ENCODE data around the gene NUP188. TPM values are rescaled to one million over a fixed set of nuclear protein-coding genes. Genes with fewer than 3 reads are reported as not detected.

NUP188 gene
- total RNA-seq, 3 donors from 2014 or later, result 32.3 to 49.5 (median 36.0) TPM

DNA sequence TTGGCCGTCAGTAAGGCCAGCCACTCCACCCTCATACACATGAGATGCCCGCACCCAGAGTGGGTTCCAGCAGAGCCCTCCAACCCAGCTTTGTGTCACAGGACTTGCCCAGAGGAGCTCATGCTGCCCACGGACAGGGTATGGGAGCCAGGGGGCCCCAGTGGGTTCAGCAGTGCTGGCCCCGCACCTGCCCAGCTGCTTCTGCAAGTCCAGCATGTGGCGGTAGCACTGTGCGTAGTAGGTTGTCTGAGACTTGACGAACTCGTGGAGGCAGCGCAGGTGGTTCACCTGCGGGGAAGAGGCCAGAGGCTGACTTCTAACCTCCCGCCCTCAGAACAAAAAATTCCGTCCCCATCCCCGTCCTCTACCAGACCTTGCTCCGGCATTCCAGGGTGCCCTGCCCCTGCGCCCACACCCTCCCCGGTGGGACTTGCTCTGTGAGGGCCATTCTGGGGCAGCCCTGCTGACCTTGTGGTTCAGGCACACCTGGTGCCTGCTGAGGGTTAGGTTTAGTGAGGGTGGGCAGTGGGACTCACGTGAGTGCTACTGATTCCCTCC is 62.2 kb downstream of the NUP188 start:
- no peak for DNase-seq (ENCODE audit: low spot score in 2 of 2)
- no peaks in the 10 kb centered on the region for H3K4me1 ChIP-seq
- intact Hi-C loops (cut with DNase I; ENCODE audit: low total_unique reads), result no loop called here
- no peaks in the 10 kb centered on the region for H3K9me3 ChIP-seq
- no peak overlapping the region for H3K4me3 ChIP-seq
- peaks cover 6% of the 10 kb centered on the region for H3K36me3 ChIP-seq
- TF ChIP-seq POLR2A (IDR thresholded peaks at IDR 0.05), result no peak
- TF ChIP-seq POLR2AphosphoS5 (IDR thresholded peaks at IDR 0.05), result no peak
- TF ChIP-seq, protein P1, sequence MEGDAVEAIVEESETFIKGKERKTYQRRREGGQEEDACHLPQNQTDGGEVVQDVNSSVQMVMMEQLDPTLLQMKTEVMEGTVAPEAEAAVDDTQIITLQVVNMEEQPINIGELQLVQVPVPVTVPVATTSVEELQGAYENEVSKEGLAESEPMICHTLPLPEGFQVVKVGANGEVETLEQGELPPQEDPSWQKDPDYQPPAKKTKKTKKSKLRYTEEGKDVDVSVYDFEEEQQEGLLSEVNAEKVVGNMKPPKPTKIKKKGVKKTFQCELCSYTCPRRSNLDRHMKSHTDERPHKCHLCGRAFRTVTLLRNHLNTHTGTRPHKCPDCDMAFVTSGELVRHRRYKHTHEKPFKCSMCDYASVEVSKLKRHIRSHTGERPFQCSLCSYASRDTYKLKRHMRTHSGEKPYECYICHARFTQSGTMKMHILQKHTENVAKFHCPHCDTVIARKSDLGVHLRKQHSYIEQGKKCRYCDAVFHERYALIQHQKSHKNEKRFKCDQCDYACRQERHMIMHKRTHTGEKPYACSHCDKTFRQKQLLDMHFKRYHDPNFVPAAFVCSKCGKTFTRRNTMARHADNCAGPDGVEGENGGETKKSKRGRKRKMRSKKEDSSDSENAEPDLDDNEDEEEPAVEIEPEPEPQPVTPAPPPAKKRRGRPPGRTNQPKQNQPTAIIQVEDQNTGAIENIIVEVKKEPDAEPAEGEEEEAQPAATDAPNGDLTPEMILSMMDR (IDR thresholded peaks at IDR 0.05), result no peak
- no peak overlapping the region for H3K27ac ChIP-seq
- no peaks in the 10 kb centered on the region for H3K27me3 ChIP-seq

DNA sequence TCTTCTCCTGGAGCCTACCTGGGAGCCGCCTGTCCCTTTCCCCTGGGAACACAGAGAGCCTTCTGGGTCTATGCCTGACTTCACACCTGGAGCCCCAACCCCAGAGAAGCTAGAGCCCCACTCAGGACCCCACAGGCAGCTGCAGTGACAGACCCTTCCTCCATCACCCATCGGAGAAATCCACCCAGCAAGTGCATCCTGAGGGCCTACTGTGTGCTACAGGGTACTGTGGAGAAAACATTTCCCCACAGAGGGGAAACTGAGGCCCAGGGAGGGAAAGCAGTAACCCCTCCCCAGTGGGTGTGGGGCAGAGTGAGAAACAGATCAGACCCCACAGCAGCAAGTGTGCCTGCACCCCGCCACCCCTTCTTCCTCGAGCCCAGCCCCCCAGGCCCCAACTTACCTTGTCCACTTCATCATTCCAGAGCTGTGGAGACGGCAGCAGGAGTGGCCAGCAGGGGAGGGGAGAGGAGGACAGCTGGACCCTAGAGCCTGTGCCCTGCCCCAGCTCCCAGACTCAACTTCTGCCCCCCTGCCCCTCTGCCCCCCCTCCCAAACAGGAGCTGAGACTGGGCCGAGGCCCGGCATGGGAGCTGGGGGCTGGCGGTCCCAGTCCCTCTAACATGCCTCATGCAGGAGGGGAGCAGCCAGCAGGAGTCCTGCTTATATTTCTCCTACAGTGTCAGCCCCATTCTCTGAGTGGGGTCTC is 62.9 kb downstream of the NUP188 start:
- H3K4me1 ChIP-seq, result no peaks in the 10 kb centered on the region
- H3K4me3 ChIP-seq, result no peak overlapping the region
- no peaks in the 10 kb centered on the region for H3K27me3 ChIP-seq
- H3K36me3 ChIP-seq, result peaks cover 6% of the 10 kb centered on the region
- H3K27ac ChIP-seq, result no peak overlapping the region
- no peaks in the 10 kb centered on the region for H3K9me3 ChIP-seq
- intact Hi-C loops (cut with DNase I; ENCODE audit: low total_unique reads), result no loop called here
- TF ChIP-seq POLR2A (IDR thresholded peaks at IDR 0.05) (no peak), POLR2AphosphoS5 (IDR thresholded peaks at IDR 0.05) (no peak)
- TF ChIP-seq, protein P1 (IDR thresholded peaks at IDR 0.05), result no peak
- no peak for DNase-seq (ENCODE audit: low spot score in 2 of 2)

DNA sequence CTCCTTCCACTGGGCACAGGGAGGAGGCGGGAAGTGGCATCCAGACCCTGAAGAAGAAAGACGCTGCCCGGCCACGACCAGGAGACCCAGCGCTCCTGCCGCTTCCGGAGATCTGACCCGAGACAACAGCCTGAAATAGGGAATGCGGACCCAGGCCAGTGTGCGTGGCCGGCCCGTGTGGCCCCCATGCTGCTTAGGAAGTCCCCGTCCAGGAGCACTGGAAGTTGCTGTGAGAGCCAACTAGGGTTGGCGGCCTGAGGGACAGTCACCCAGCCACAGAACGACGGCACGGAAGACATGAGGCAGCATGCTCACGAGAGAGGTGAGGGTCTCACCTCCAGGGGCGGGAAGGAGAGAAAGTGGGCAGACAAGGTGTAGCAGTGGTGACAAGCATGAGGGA is 63.7 kb downstream of the NUP188 start:
- DNase-seq (ENCODE audit: low spot score in 2 of 2), result no peak
- H3K4me3 ChIP-seq, result no peak overlapping the region
- no peaks in the 10 kb centered on the region for H3K4me1 ChIP-seq
- H3K27ac ChIP-seq, result no peak overlapping the region
- intact Hi-C loops (cut with DNase I; ENCODE audit: low total_unique reads), result no loop called here
- H3K27me3 ChIP-seq, result no peaks in the 10 kb centered on the region
- peaks cover 2% of the 10 kb centered on the region for H3K36me3 ChIP-seq
- H3K9me3 ChIP-seq, result no peaks in the 10 kb centered on the region
- TF ChIP-seq, protein P1 (IDR thresholded peaks at IDR 0.05), result no peak
- TF ChIP-seq POLR2AphosphoS5 (IDR thresholded peaks at IDR 0.05) (no peak), POLR2A (IDR thresholded peaks at IDR 0.05) (no peak)

DNA sequence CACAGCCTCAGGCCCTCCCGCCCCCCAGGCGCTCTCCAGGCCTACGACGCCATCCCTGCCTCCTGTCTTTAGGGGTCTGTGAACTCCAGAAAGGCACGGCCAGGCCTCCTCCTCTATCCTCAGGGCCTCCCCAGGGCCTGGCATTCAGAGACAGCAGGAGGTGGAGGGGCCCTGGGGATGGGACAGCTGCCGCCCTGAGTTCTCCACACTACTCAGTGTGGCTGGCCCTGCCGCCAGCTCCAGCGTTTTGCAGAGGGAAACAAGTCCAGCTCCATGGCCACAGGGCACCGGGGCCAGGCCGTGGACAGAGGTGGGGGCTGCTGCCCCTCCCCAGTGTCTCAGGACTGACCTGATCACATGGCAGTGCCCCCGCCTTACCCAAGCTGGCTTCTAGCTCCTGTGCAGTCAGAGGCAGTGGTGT is 64.3 kb downstream of the NUP188 start:
- TF ChIP-seq POLR2A (IDR thresholded peaks at IDR 0.05) (no peak), POLR2AphosphoS5 (IDR thresholded peaks at IDR 0.05) (no peak)
- DNase-seq (ENCODE audit: low spot score in 2 of 2), result no peak
- H3K36me3 ChIP-seq, result no peaks in the 10 kb centered on the region
- no peak overlapping the region for H3K27ac ChIP-seq
- no peaks in the 10 kb centered on the region for H3K4me1 ChIP-seq
- no peaks in the 10 kb centered on the region for H3K9me3 ChIP-seq
- H3K4me3 ChIP-seq, result no peak overlapping the region
- intact Hi-C loops (cut with DNase I; ENCODE audit: low total_unique reads), result no loop called here
- H3K27me3 ChIP-seq, result no peaks in the 10 kb centered on the region

DNA sequence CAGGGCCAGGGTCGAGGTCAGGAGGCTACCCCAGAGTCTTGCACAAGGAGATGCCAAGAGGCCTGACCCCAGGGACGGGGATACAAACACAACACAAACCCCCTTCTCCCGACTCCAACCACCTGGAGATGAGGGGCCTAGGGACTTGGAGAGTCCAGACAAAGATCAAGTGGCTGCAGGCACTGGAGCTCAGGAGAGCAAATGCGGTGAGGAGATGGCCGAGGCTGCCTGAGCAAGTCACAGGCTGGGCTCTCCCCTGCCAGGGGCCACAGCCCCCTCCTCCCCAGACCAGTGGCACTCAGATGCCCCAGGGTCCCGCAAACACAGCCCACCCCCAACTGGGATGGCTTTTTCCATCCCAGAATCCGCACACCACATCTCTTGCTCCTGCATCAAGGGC is 64.8 kb downstream of the NUP188 start:
- intact Hi-C loops (cut with DNase I; ENCODE audit: low total_unique reads), result no loop called here
- Histone ChIP-seq H3K9me3 (no peaks in the 10 kb centered on the region), H3K4me3 (no peak overlapping the region), H3K27ac (peak overlapping the region; percentile 17 to 44), H3K4me1 (no peaks in the 10 kb centered on the region), H3K27me3 (no peaks in the 10 kb centered on the region), H3K36me3 (no peaks in the 10 kb centered on the region)
- TF ChIP-seq, protein P1 (IDR thresholded peaks at IDR 0.05), result no peak
- no peak for TF ChIP-seq POLR2A (IDR thresholded peaks at IDR 0.05)
- no peak for TF ChIP-seq POLR2AphosphoS5 (IDR thresholded peaks at IDR 0.05)
- DNase-seq (ENCODE audit: low spot score in 2 of 2), result no peak
